Activated CD4-positive, alpha-beta T cell treated with anti-CD3 and anti-CD28 coated beads for 36 hours (primary cell): ENCODE results near the gene DSTN. TPM values are rescaled to one million over a fixed set of nuclear protein-coding genes. Genes with fewer than 3 reads are reported as not detected.
A peak's percentile ranks its signal among the peaks of the same experiment; 100 is the strongest.

Source experiments
- ATAC-seq: fragments of 200-7000 bp; cut with Tn5 transposase; one replicate; pipeline ENCODE4 v1.10.0; 2021; ENCODE audit warnings: mild to moderate bottlenecking, moderate library complexity
- CTCF ChIA-PET: fragments of 350-600 bp; sonication (Branson Sonifier 250); formaldehyde crosslinking; loops from one replicate; lab custom pipeline; 2021; ENCODE audit warnings: antibody characterized with exemption; lab: Charles Lee
- POLR2A ChIA-PET: fragments of 350-600 bp; sonication (Branson Sonifier 250); formaldehyde crosslinking; loops from one replicate; lab custom pipeline; 2021; ENCODE audit warnings: antibody characterized with exemption, inconsistent platforms; lab: Charles Lee
- DNase-seq: peaks from one replicate; pipeline ENCODE4 v3.0.0-alpha.2; 2020
- H3K27ac Mint-ChIP-seq: one replicate; pipeline ENCODE4 v1.8.0; 2021; ENCODE audit warnings: mixed read lengths
- H3K27me3 Mint-ChIP-seq: one replicate; pipeline ENCODE4 v1.8.0; 2021; ENCODE audit warnings: mixed read lengths
- H3K36me3 Mint-ChIP-seq: one replicate; pipeline ENCODE4 v1.8.0; 2021; ENCODE audit warnings: low read depth, mixed read lengths
- H3K4me1 Mint-ChIP-seq: one replicate; pipeline ENCODE4 v1.8.0; 2021; ENCODE audit warnings: mixed read lengths
- H3K4me3 Mint-ChIP-seq: one replicate; pipeline ENCODE4 v1.8.0; 2021; ENCODE audit warnings: mild to moderate bottlenecking, moderate library complexity, mixed read lengths
- H3K9me3 Mint-ChIP-seq: one replicate; pipeline ENCODE4 v1.8.0; 2021; ENCODE audit warnings: low read depth, mixed read lengths
- intact Hi-C, 2 experiments: fragments of 100-400 bp; cut with DNase I in 1 of 2; cut with micrococcal nuclease in 1 of 2; formaldehyde crosslinking; loops; one replicate each; pipeline versions ENCODE4 v1.14.2 to v1.15.1; 2022 to 2024; cut with DNase I, micrococcal nuclease
- total RNA-seq, 2 experiments: library from RNA; stranded (reverse); gene quantifications; one replicate each; pipeline ENCODE4 v1.2.3, GENCODE V29; 2021

Gene DSTN
- total RNA-seq, 2 experiments from 2014 or later: 66.2 to 68.4 TPM

DNA sequence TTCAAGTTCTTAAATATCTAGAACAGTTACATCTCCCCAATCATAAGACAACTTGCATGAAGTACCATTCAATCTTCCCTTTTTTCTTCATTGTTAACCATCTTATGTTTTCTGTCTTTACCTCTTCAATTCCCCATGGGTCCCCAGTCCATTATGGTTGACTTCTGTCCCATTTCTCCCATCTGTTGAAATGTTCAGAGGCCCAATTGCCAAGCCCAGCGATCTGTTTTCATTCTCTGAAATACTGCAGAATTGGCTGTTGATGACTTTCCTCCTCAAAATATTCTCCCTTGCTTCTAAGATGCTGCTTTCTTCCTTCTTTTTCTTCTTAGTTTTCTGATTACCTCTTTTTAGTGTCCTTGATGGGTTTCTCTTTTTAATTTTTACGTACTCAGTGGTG lies 26.0 kb downstream of the DSTN start:
- Mint-ChIP-seq H3K4me1 (peaks cover 29% of the 10 kb centered on the region), H3K27me3 (no peaks in the 10 kb centered on the region), H3K9me3 (peaks cover 4% of the 10 kb centered on the region), H3K36me3 (peaks cover 21% of the 10 kb centered on the region), H3K27ac (no peak overlapping the region), H3K4me3 (no peak overlapping the region)
- CTCF ChIA-PET: no interaction called here
- ATAC-seq: no peak
- intact Hi-C loops: no loop called here
- POLR2A ChIA-PET: no interaction called here
- DNase-seq: no peak

DNA sequence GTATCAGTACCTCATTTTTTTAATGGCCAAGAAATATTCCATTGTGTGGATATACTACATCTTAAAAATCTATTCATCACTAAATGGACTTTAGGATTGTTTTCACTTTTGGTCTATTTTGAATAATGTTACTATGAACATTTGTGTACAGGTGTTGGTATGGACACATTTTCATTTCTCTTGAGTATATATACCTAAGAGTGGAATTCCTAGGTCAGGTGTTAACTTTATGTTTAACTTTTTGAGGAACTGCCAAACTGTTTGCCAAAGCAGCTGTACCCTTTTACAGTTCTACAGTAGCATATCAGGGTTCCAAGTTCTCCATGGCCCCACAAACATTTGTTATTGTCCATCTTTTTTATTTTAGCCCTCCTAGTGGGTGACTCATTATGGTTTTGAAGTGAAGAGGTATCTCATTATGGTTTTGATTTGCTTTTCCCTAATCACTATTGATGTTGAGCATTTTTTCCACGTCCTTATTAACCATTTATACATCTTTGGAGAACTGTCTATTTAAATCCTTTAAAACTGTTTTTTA lies 28.2 kb downstream of the DSTN start:
- no peak for DNase-seq
- Mint-ChIP-seq H3K27me3 (no peaks in the 10 kb centered on the region), H3K4me1 (peaks cover 25% of the 10 kb centered on the region), H3K27ac (no peak overlapping the region), H3K36me3 (peaks cover 23% of the 10 kb centered on the region), H3K4me3 (no peak overlapping the region), H3K9me3 (peaks cover 4% of the 10 kb centered on the region)
- ATAC-seq: no peak
- POLR2A ChIA-PET: no interaction called here
- intact Hi-C loops: no loop called here
- CTCF ChIA-PET: no interaction called here

DNA sequence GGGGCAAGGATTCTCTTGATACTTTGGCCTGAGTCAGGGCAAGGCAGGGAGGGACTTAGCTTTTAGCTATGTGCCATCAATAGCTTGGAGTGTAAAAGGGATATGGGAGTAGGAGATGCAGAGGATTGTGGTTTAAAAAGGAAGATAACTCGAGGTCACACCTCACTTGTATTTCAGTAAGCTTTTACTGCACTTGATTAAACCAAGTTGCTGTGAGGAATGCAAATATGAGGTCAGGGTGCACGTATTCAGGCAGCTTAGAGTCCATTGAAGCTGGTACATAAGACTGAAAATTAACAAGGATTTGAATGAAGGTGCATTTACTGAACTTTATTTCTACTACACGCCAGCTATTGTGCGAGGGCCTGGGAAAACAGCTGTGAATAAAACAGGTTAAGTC lies 32.1 kb downstream of the DSTN start:
- ATAC-seq (no peak), DNase-seq (no peak)
- H3K27me3 Mint-ChIP-seq: no peaks in the 10 kb centered on the region
- intact Hi-C loops: no loop called here
- peaks cover 28% of the 10 kb centered on the region for H3K36me3 Mint-ChIP-seq
- POLR2A ChIA-PET: no interaction called here
- no peak overlapping the region for H3K27ac Mint-ChIP-seq
- H3K4me3 Mint-ChIP-seq: no peak overlapping the region
- CTCF ChIA-PET: interaction anchor here (0.8 to 0.9 kb wide), 2 partner anchors 9 to 294 kb away, joined by 3 read pairs; no protein-coding TSS in a partner anchor
- H3K4me1 Mint-ChIP-seq: peaks cover 6% of the 10 kb centered on the region
- H3K9me3 Mint-ChIP-seq: peaks cover 4% of the 10 kb centered on the region

DNA sequence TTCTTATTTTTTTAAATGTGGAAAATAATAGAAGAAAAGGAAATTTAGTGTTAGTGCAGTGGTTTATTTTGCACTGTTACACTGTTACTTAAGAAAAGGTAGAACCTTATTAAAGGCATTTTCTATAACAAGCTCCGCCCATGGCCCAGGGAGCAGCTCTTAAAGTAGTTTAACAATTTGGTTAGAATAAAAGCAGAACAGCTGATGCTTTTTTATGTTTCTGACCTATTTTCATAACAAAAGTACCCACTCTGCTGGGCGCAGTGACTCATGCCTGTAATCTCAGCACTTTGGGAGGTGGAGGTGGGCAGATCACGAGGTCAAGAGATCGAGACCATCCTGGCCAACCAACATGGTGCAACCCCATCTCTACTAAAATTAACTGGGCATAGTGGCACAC lies 32.6 kb downstream of the DSTN start:
- Mint-ChIP-seq H3K4me1 (peaks cover 6% of the 10 kb centered on the region), H3K4me3 (no peak overlapping the region), H3K27me3 (no peaks in the 10 kb centered on the region), H3K36me3 (peaks cover 26% of the 10 kb centered on the region), H3K9me3 (peaks cover 3% of the 10 kb centered on the region), H3K27ac (no peak overlapping the region)
- ChIA-PET POLR2A (no interaction called here), CTCF (interaction anchor here (0.8 to 0.9 kb wide), 2 partner anchors 8 to 293 kb away, joined by 3 read pairs; no protein-coding TSS in a partner anchor)
- intact Hi-C loops: no loop called here
- DNase-seq (no peak), ATAC-seq (no peak)

DNA sequence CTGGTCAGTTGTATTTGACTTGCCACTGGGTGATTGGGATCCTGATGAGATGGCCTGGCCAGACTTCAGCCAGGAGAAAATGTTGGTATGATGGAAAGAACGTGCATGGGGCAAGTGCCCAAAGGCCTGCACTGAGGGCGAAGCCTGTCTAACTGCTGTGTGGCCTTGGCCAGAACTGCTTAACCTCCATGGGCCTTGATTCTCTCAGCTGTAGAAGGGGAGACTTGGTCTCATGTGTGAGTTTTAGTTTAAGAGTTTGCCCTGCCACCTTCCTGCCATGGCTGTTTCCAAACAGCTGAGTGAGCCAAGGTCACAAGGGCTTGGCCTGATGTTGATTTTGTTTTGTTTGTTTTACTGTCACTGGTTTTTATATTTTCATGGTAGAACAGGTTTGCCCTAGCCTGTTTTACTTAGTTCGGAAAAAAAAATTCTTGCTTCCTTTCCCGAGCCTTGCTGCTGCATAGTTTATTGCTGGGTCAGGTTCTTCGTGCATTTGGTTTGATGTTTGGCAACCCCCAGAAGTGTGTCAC lies 35.3 kb downstream of the DSTN start:
- ChIA-PET CTCF (interaction anchor here (0.5 to 2.5 kb wide), 4 partner anchors 11 to 77 kb away, joined by 3 to 10 read pairs (median 6); partner anchors contain the start of genes BFSP1 and RRBP1), POLR2A (no interaction called here)
- Mint-ChIP-seq H3K4me3 (no peak overlapping the region), H3K36me3 (peaks cover 21% of the 10 kb centered on the region), H3K9me3 (no peaks in the 10 kb centered on the region), H3K27ac (no peak overlapping the region), H3K27me3 (no peaks in the 10 kb centered on the region), H3K4me1 (peaks cover 12% of the 10 kb centered on the region)
- intact Hi-C loops: no loop called here
- no peak for ATAC-seq
- no peak for DNase-seq

DNA sequence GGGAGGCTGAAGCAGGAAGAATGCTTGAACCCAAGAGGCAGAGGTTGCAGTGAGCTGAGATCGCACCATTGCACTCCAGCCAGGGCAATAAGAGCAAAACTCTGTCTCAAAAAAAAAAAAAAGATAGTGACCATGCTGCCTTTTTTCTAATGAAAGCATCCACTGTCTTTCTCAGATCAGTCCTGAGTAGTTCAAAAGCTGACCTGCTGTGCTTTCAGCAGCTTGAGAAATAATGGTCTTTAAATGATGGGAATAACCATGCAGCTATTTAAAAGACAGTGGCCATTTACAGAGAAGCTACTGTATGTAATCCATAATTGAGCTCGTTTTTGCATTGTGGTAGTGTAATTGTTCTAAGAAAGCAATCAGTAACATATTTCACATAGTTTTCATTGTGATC lies 36.1 kb downstream of the DSTN start:
- intact Hi-C loops: no loop called here
- ChIA-PET POLR2A (interaction anchor here (0.7 to 1.1 kb wide), 2 partner anchors 36 to 383 kb away, joined by 3 read pairs; partner anchors contain the start of gene DSTN), CTCF (interaction anchor here (0.6 to 2.5 kb wide), 4 partner anchors 12 to 77 kb away, joined by 3 to 10 read pairs (median 5); partner anchors contain the start of gene RRBP1)
- H3K9me3 Mint-ChIP-seq: no peaks in the 10 kb centered on the region
- ATAC-seq (no peak), DNase-seq (no peak)
- peaks cover 20% of the 10 kb centered on the region for H3K4me1 Mint-ChIP-seq
- H3K27me3 Mint-ChIP-seq: no peaks in the 10 kb centered on the region
- H3K4me3 Mint-ChIP-seq: no peak overlapping the region
- H3K27ac Mint-ChIP-seq: no peak overlapping the region
- peaks cover 20% of the 10 kb centered on the region for H3K36me3 Mint-ChIP-seq

DNA sequence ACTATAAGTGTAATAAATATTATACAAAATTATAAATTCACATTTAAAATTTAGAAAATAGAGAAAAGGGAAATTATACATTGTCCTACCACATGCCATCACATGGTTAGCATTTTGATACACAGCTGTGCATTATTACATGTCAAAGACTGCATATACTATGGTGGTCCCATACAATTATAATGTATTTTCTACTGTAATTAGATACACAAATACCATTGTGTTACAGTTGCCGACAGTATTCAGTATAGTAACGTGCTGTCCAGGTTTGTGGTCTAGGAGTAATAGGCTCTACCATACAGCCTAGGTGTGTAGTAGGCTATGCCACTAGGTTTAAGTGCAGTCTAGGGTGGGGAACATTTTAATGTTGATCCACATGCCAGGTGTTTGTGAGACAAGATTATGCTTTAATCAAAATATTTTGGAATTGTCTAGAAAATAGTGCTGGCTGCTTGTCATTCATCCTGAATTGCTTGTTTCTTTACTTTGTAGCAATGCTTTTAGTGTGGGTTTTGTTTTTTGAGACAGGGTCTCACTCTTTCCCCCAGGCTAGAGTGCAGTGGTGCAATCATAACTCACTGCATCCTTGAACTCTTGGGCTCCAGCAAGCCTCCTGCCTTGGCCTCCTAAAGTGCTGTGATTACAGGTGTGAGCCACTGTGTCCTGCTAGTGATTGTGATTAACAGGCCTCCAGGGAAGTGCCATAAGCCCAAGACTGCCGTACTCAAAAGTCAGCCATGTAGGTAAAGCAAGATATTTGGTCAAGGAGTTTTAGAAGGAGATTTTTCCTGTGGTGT lies 39.0 kb downstream of the DSTN start:
- intact Hi-C loops: no loop called here
- Mint-ChIP-seq H3K27ac (peak overlapping the region; percentile 48), H3K4me3 (no peak overlapping the region), H3K9me3 (no peaks in the 10 kb centered on the region), H3K27me3 (no peaks in the 10 kb centered on the region), H3K4me1 (peaks cover 36% of the 10 kb centered on the region), H3K36me3 (peaks cover 13% of the 10 kb centered on the region)
- no peak for ATAC-seq
- no peak for DNase-seq
- CTCF ChIA-PET: no interaction called here
- POLR2A ChIA-PET: no interaction called here

DNA sequence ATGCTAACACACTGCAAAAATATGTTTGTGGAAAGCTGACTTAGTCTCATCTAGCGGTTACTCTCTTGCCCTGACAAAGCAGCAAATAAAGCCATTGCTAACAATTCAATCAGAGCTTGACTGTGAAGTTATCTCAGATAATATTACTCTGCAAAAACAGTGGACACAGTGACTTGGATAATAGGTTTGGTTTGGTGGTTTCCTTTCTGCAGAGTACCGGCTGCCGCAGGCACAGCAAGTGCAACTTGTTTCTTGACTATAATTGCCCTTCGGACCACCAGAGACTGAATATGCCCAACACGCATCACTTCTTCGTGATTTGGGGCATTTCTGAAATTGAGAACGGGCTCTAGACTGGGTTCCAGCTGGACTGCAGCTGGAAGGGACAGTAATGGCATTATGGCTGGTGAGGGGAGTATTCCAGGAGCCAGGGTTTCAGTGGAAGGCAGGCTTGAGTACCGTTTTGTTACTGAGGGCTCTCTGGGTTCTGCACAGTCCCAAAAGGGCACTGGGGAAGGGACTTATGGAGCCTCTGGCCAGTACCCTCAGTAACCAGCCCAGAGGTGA lies 40.0 kb downstream of the DSTN start:
- Mint-ChIP-seq H3K4me1 (peaks cover 36% of the 10 kb centered on the region), H3K9me3 (no peaks in the 10 kb centered on the region), H3K27me3 (no peaks in the 10 kb centered on the region), H3K36me3 (peaks cover 6% of the 10 kb centered on the region), H3K27ac (peak overlapping the region; percentile 79), H3K4me3 (no peak overlapping the region)
- POLR2A ChIA-PET: no interaction called here
- CTCF ChIA-PET: interaction anchor here (0.5 to 1.7 kb wide), 9 partner anchors 9 to 348 kb away, joined by 3 to 6 read pairs (median 3); partner anchors contain the start of gene RRBP1
- ATAC-seq: no peak
- DNase-seq: no peak
- intact Hi-C loops: loop anchor here in 1 of 2 experiments (2.0 kb wide), 1 partner anchor 39 kb away; the partner anchor contains the start of gene DSTN

DNA sequence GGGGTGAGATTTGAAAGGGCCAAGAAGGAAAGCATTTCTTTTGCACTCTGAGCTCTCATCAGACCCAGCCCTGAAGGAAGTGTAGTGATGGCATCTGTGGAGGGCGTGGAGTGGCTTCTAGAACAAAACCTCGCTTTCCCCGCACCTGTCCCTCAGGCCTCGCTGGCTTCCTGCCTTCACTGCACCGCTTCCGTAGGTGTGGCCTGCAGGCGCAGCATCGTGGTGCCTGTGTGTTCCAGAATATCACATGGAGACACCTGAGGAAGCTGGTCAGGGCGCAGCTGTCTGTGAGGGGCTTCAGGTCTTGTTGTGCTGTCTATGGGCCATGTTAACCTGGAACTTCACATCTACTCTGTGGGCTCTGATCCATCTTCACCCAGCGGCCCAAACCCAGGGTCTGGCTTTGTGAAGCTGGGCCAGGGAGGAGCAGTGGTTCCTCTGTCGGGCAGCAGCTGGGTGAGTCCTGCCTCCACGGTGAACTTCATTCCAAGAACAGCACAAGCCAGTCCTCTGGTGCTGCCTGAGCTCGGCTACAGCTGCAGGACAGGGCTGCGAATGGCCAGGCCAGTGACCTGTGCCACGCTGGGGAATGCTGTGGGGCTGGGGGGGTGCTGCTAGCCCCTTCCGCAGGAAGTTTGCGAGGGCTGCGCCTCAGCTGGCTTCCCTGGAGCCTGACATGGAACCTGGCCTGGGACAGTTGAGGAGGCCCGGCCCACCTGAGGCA lies 40.9 kb downstream of the DSTN start:
- peak overlapping the region; percentile 79 for H3K27ac Mint-ChIP-seq
- POLR2A ChIA-PET: no interaction called here
- H3K36me3 Mint-ChIP-seq: peaks cover 4% of the 10 kb centered on the region
- CTCF ChIA-PET: interaction anchor here (0.5 to 1.7 kb wide), 13 partner anchors 8 to 347 kb away, joined by 3 to 6 read pairs (median 3); partner anchors contain the start of gene RRBP1
- H3K4me3 Mint-ChIP-seq: peak overlapping the region; percentile 41
- peak; percentile 70 for ATAC-seq
- intact Hi-C loops: loop anchor here in 1 of 2 experiments (2.0 kb wide), 1 partner anchor 40 kb away; the partner anchor contains the start of gene DSTN
- DNase-seq: peak; percentile 70
- peaks cover 36% of the 10 kb centered on the region for H3K4me1 Mint-ChIP-seq
- no peaks in the 10 kb centered on the region for H3K9me3 Mint-ChIP-seq
- no peaks in the 10 kb centered on the region for H3K27me3 Mint-ChIP-seq

DNA sequence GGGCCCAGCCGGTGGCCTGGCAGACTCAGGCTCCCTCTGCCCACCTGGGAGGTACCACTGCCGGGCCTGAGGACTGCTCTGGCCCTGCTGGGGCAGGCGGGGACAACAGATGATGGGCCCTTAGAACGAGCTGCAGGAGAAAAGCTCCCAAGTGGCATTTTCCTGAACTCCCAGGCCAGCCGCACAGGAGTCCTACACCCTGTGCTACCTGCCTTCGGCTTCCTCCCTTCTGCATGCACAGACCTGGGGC lies 41.3 kb downstream of the DSTN start:
- DNase-seq (no peak), ATAC-seq (peak; percentile 57)
- H3K9me3 Mint-ChIP-seq: no peaks in the 10 kb centered on the region
- ChIA-PET CTCF (interaction anchor here (0.5 to 1.7 kb wide), 8 partner anchors 9 to 235 kb away, joined by 3 to 6 read pairs (median 3); no protein-coding TSS in a partner anchor), POLR2A (no interaction called here)
- intact Hi-C loops: loop anchor here in 1 of 2 experiments (2.0 kb wide), 1 partner anchor 40 kb away; the partner anchor contains the start of gene DSTN
- peak overlapping the region; percentile 79 for H3K27ac Mint-ChIP-seq
- no peak overlapping the region for H3K4me3 Mint-ChIP-seq
- H3K36me3 Mint-ChIP-seq: peaks cover 4% of the 10 kb centered on the region
- H3K27me3 Mint-ChIP-seq: no peaks in the 10 kb centered on the region
- peaks cover 36% of the 10 kb centered on the region for H3K4me1 Mint-ChIP-seq
